Measurements from ENCODE around the gene UTP14C. TPM values are rescaled to one million over a fixed set of nuclear protein-coding genes. Genes with fewer than 3 reads are reported as not detected.
"Not testable (repeated sequence)": the region's sequence is repeated elsewhere in the genome, so short reads cannot be mapped to it uniquely, and the experiment has no call there.

The UTP14C gene
- total RNA-seq, result 1 to 10 TPM; 6.2 to 6.6 TPM

GRCh38 chr13:52024481-52024880, at the start of gene UTP14C:
UTP14C (plus strand) TSS chr13:52024691; CDS start chr13:52028805, 4,114 bp downstream.
- intact Hi-C loops (cut with micrococcal nuclease), result no loop called here
- Mint-ChIP-seq H3K27ac (no peak within 1 kb of the TSS), H3K36me3 (peaks cover 68% of the 10 kb centered on the region), H3K4me1 (ENCODE audit: low read depth) (peaks cover 17% of the 10 kb centered on the region), H3K4me3 (no peak within 1 kb of the TSS), H3K9me3 (no peaks in the 10 kb centered on the region), H3K27me3 (no peaks in the 10 kb centered on the region)
- ChIA-PET CTCF (no interaction called here), POLR2A (no interaction called here)
- DNase-seq, result no peak

- intact Hi-C loops (cut with micrococcal nuclease), result no loop called here
- Mint-ChIP-seq H3K9me3 (no peaks in the 10 kb centered on the region), H3K27ac (no peak overlapping the region), H3K4me3 (no peak overlapping the region), H3K4me1 (ENCODE audit: low read depth) (no peaks in the 10 kb centered on the region), H3K27me3 (no peaks in the 10 kb centered on the region), H3K36me3 (no peaks in the 10 kb centered on the region)
- POLR2A ChIA-PET, result no interaction called here
- CTCF ChIA-PET, result interaction anchor here (0.6 to 0.9 kb wide), 2 partner anchors 15 to 23 kb away, joined by 3 to 4 read pairs; no protein-coding TSS in a partner anchor
- DNase-seq, result no peak
Observed at GRCh38 chr13:51976423-51976822, 48.1 kb upstream of the UTP14C start.

GRCh38 chr13:51976890-51977289, 47.6 kb upstream of the UTP14C start:
- ChIA-PET CTCF (interaction anchor here (0.9 to 1.4 kb wide), 3 partner anchors 9 to 151 kb away, joined by 3 to 4 read pairs (median 4); no protein-coding TSS in a partner anchor), POLR2A (no interaction called here)
- Mint-ChIP-seq H3K36me3 (no peaks in the 10 kb centered on the region), H3K27me3 (no peaks in the 10 kb centered on the region), H3K27ac (no peak overlapping the region), H3K4me1 (ENCODE audit: low read depth) (no peaks in the 10 kb centered on the region), H3K4me3 (no peak overlapping the region), H3K9me3 (no peaks in the 10 kb centered on the region)
- intact Hi-C loops (cut with micrococcal nuclease), result no loop called here
- DNase-seq, result no peak

- Mint-ChIP-seq H3K4me3 (no peak overlapping the region), H3K27me3 (no peaks in the 10 kb centered on the region)
- POLR2A ChIA-PET, result no interaction called here
Observed at GRCh38 chr13:51977625-51978024, 46.9 kb upstream of the UTP14C start.

GRCh38 chr13:51978796-51979556, 45.5 kb upstream of the UTP14C start:
- Mint-ChIP-seq H3K9me3 (no peaks in the 10 kb centered on the region), H3K4me1 (ENCODE audit: low read depth) (no peaks in the 10 kb centered on the region), H3K27me3 (no peaks in the 10 kb centered on the region), H3K4me3 (no peak overlapping the region), H3K36me3 (no peaks in the 10 kb centered on the region), H3K27ac (no peak overlapping the region)
- intact Hi-C loops (cut with micrococcal nuclease), result no loop called here
- CTCF ChIA-PET, result interaction anchor here (0.7 to 1.3 kb wide), 2 partner anchors 23 to 55 kb away, joined by 3 to 4 read pairs; no protein-coding TSS in a partner anchor
- POLR2A ChIA-PET, result no interaction called here
- DNase-seq, result no peak

More at GRCh38 chr13:51977625-51978024, 46.9 kb upstream of the UTP14C start:
- Mint-ChIP-seq H3K27ac (no peak overlapping the region), H3K4me1 (ENCODE audit: low read depth) (no peaks in the 10 kb centered on the region), H3K36me3 (no peaks in the 10 kb centered on the region), H3K9me3 (no peaks in the 10 kb centered on the region)
- intact Hi-C loops (cut with micrococcal nuclease), result no loop called here
- CTCF ChIA-PET, result interaction anchor here (0.9 to 1.4 kb wide), 2 partner anchors 10 to 150 kb away, joined by 3 to 4 read pairs; no protein-coding TSS in a partner anchor
- DNase-seq, result no peak

GRCh38 chr13:51980908-51981307, 43.6 kb upstream of the UTP14C start:
- CTCF ChIA-PET, result interaction anchor here (1.6 kb wide), 1 partner anchor 146 kb away, joined by 4 read pairs; no protein-coding TSS in a partner anchor
- H3K4me3 Mint-ChIP-seq, result no peak overlapping the region
- peaks cover 1% of the 10 kb centered on the region for H3K27me3 Mint-ChIP-seq
- POLR2A ChIA-PET, result no interaction called here
- H3K36me3 Mint-ChIP-seq, result no peaks in the 10 kb centered on the region
- H3K27ac Mint-ChIP-seq, result no peak overlapping the region
- DNase-seq, result no peak
- no peaks in the 10 kb centered on the region for H3K4me1 Mint-ChIP-seq (ENCODE audit: low read depth)
- peaks cover 6% of the 10 kb centered on the region for H3K9me3 Mint-ChIP-seq
- intact Hi-C loops (cut with micrococcal nuclease), result no loop called here

- H3K4me1 Mint-ChIP-seq (ENCODE audit: low read depth), result no peaks in the 10 kb centered on the region
- peaks cover 6% of the 10 kb centered on the region for H3K9me3 Mint-ChIP-seq
- no peak for DNase-seq
- H3K36me3 Mint-ChIP-seq, result no peaks in the 10 kb centered on the region
- H3K27ac Mint-ChIP-seq, result no peak overlapping the region
- peaks cover 1% of the 10 kb centered on the region for H3K27me3 Mint-ChIP-seq
- intact Hi-C loops (cut with micrococcal nuclease), result no loop called here
- no peak overlapping the region for H3K4me3 Mint-ChIP-seq
- ChIA-PET CTCF (interaction anchor here (1.6 kb wide), 1 partner anchor 146 kb away, joined by 4 read pairs; no protein-coding TSS in a partner anchor), POLR2A (no interaction called here)
Observed at GRCh38 chr13:51981355-51981754, 43.1 kb upstream of the UTP14C start.

GRCh38 chr13:51983292-51983691, 41.2 kb upstream of the UTP14C start:
- H3K27ac Mint-ChIP-seq; POLR2A ChIA-PET; CTCF ChIA-PET; H3K4me3 Mint-ChIP-seq; H3K4me1 Mint-ChIP-seq (ENCODE audit: low read depth); H3K27me3 Mint-ChIP-seq; H3K36me3 Mint-ChIP-seq; intact Hi-C loops (cut with micrococcal nuclease); DNase-seq; H3K9me3 Mint-ChIP-seq: not testable (repeated sequence)

GRCh38 chr13:51984904-51985303, 39.6 kb upstream of the UTP14C start:
- H3K9me3 Mint-ChIP-seq; H3K27ac Mint-ChIP-seq; DNase-seq; H3K27me3 Mint-ChIP-seq; CTCF ChIA-PET; H3K4me1 Mint-ChIP-seq (ENCODE audit: low read depth); intact Hi-C loops (cut with micrococcal nuclease); POLR2A ChIA-PET; H3K36me3 Mint-ChIP-seq; H3K4me3 Mint-ChIP-seq: not testable (repeated sequence)

GRCh38 chr13:51988988-51989618, 35.4 kb upstream of the UTP14C start:
- POLR2A ChIA-PET, result no interaction called here
- CTCF ChIA-PET, result no interaction called here
- no peaks in the 10 kb centered on the region for H3K4me1 Mint-ChIP-seq (ENCODE audit: low read depth)
- H3K4me3 Mint-ChIP-seq, result no peak overlapping the region
- intact Hi-C loops (cut with micrococcal nuclease), result no loop called here
- no peak for DNase-seq
- no peak overlapping the region for H3K27ac Mint-ChIP-seq
- H3K9me3 Mint-ChIP-seq, result peaks cover 6% of the 10 kb centered on the region
- no peaks in the 10 kb centered on the region for H3K36me3 Mint-ChIP-seq
- peaks cover 6% of the 10 kb centered on the region for H3K27me3 Mint-ChIP-seq

- ChIA-PET POLR2A (no interaction called here), CTCF (no interaction called here)
- no peak overlapping the region for H3K27ac Mint-ChIP-seq
- no peaks in the 10 kb centered on the region for H3K36me3 Mint-ChIP-seq
- no peaks in the 10 kb centered on the region for H3K4me1 Mint-ChIP-seq (ENCODE audit: low read depth)
- intact Hi-C loops (cut with micrococcal nuclease), result no loop called here
- DNase-seq, result no peak
- no peak overlapping the region for H3K4me3 Mint-ChIP-seq
- H3K27me3 Mint-ChIP-seq, result no peaks in the 10 kb centered on the region
- H3K9me3 Mint-ChIP-seq, result no peaks in the 10 kb centered on the region
Observed at GRCh38 chr13:51993713-51994112, 30.8 kb upstream of the UTP14C start.

GRCh38 chr13:51995677-51996551, 28.6 kb upstream of the UTP14C start:
- Mint-ChIP-seq H3K9me3 (no peaks in the 10 kb centered on the region), H3K27ac (no peak overlapping the region), H3K36me3 (no peaks in the 10 kb centered on the region), H3K4me3 (no peak overlapping the region), H3K27me3 (peaks cover 7% of the 10 kb centered on the region), H3K4me1 (ENCODE audit: low read depth) (no peaks in the 10 kb centered on the region)
- DNase-seq, result no peak
- CTCF ChIA-PET, result no interaction called here
- POLR2A ChIA-PET, result no interaction called here
- intact Hi-C loops (cut with micrococcal nuclease), result no loop called here
